SH-SY5Y (cell line): ENCODE results near the gene DOCK10.

Experiments used
- GATA2 ChIP-seq: IDR thresholded peaks from 2 replicates; pipeline ENCODE4 v1.6.1; 2011; ENCODE audit warnings: mild to moderate bottlenecking, low read depth, low read length
- GATA3 ChIP-seq: IDR thresholded peaks from 2 replicates; pipeline ENCODE4 v1.6.1; 2011; ENCODE audit warnings: low read depth, mild to moderate bottlenecking, low read length, moderate library complexity

- no peak for TF ChIP-seq GATA2
- TF ChIP-seq GATA3 = no peak
These were observed 65.4 kb downstream of the DOCK10 start for GRCh38 chr2:224976629-224977525.
